ENCODE results near the gene MAJIN.

- TF ChIP-seq CTCF (conservative IDR thresholded peaks at IDR 0.05; ENCODE audit: low read depth in 2 of 2): no peak
- TF ChIP-seq POLR2AphosphoS5 (IDR thresholded peaks at IDR 0.05; ENCODE audit: low read depth): no peak
Observed at GRCh38 chr11:64951529-64951928, 20.4 kb downstream of the MAJIN start.
